GM12872 (cell line): ENCODE data around the gene NFKBIB.

Experiments used
- CTCF ChIP-seq: IDR thresholded peaks from 3 replicates; pipeline ENCODE4 v1.5.1; 2011; ENCODE audit warnings: low read depth, mild to moderate bottlenecking, low read length, moderate library complexity; ENCODE audit not compliant: insufficient read depth

The NFKBIB gene

GRCh38 chr19:38920602-38921419, 21.0 kb downstream of the NFKBIB start:
- no peak for TF ChIP-seq CTCF

GRCh38 chr19:38921420-38922274, 21.9 kb downstream of the NFKBIB start:
- TF ChIP-seq CTCF: no peak

- no peak for TF ChIP-seq CTCF
These were observed 22.7 kb downstream of the NFKBIB start for GRCh38 chr19:38922482-38922881.

GRCh38 chr19:38924388-38924787, 24.6 kb downstream of the NFKBIB start:
- TF ChIP-seq CTCF: no peak

- no peak for TF ChIP-seq CTCF
These were observed 28.7 kb downstream of the NFKBIB start for GRCh38 chr19:38928391-38929001.

GRCh38 chr19:38929929-38930775, 30.4 kb downstream of the NFKBIB start, which contains the start of gene SARS2:
Gene SARS2, minus strand, starts transcription at chr19:38930763. Its CDS starts 27 bp downstream, at chr19:38930736.
- peak; percentile 98 for TF ChIP-seq CTCF
